22Rv1 (cell line): Measurements from ENCODE around the gene SPINK4.

Experiments
- ZFX ChIP-seq: fragments of 450-650 bp; IDR thresholded peaks from 2 replicates; pipeline ENCODE4 v1.6.1; 2017; ENCODE audit warnings: antibody characterized with exemption, borderline replicate concordance
- TF ChIP-seq, protein P1 (sequence below): fragments of 450-650 bp; IDR thresholded peaks from 2 replicates; pipeline ENCODE4 v1.5.1; 2017; ENCODE audit warnings: mild to moderate bottlenecking

DNA sequence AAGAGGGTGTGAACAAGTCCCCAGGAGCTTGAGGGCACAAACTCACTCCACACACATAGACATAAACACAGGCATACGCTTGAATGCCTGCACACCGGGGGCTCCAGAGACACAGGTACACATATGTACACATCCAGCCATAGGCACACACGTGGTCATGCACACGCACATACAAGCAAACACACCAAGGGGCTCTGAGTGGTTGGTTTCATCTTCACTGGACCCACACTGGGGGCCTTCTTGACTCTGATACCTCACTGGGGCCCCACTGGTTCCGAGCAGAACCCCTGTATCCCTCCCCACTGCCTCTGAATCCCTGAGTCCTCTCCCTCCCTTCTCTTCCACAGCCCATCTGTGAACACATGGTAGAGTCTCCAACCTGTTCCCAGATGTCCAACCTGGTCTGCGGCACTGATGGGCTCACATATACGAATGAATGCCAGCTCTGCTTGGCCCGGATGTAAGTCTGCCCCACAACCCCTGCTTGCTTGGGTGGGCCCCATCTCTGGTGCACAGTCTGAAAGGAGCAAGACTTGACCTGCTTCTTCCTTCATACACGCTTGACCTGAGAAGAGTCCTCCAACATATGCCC lies 6.4 kb downstream of the SPINK4 start:
- TF ChIP-seq, protein P1, sequence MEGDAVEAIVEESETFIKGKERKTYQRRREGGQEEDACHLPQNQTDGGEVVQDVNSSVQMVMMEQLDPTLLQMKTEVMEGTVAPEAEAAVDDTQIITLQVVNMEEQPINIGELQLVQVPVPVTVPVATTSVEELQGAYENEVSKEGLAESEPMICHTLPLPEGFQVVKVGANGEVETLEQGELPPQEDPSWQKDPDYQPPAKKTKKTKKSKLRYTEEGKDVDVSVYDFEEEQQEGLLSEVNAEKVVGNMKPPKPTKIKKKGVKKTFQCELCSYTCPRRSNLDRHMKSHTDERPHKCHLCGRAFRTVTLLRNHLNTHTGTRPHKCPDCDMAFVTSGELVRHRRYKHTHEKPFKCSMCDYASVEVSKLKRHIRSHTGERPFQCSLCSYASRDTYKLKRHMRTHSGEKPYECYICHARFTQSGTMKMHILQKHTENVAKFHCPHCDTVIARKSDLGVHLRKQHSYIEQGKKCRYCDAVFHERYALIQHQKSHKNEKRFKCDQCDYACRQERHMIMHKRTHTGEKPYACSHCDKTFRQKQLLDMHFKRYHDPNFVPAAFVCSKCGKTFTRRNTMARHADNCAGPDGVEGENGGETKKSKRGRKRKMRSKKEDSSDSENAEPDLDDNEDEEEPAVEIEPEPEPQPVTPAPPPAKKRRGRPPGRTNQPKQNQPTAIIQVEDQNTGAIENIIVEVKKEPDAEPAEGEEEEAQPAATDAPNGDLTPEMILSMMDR: no peak
- TF ChIP-seq ZFX: no peak
